H9 (cell line): ENCODE data around the gene LRRC61. TPM values are rescaled to one million over a fixed set of nuclear protein-coding genes. Genes with fewer than 3 reads are reported as not detected.

Source experiments
- DNase-seq: peaks from one replicate; pipeline ENCODE4 v3.0.0-alpha.2; 2017
- H2AFZ ChIP-seq: one replicate; pipeline ENCODE4 v1.6.1; 2013; ENCODE audit warnings: mild to moderate bottlenecking, low read length, control low read depth, moderate library complexity
- H2AK5ac ChIP-seq: 2 replicates; pipeline ENCODE4 v1.6.1; 2013; ENCODE audit warnings: low read length, control low read depth, mixed read lengths; ENCODE audit not compliant: insufficient read length
- H2BK120ac ChIP-seq: one replicate; pipeline ENCODE4 v1.6.1; 2013; ENCODE audit warnings: low read depth, mild to moderate bottlenecking, low read length, control low read depth, inconsistent platforms; ENCODE audit not compliant: poor library complexity, severe bottlenecking
- H2BK12ac ChIP-seq: 2 replicates; pipeline ENCODE4 v1.6.1; 2013; ENCODE audit warnings: low read length, control low read depth, mixed read lengths, low read depth; ENCODE audit not compliant: insufficient read length
- H2BK15ac ChIP-seq: 2 replicates; pipeline ENCODE4 v1.6.1; 2013; ENCODE audit warnings: low read depth, low read length, control low read depth
- H2BK20ac ChIP-seq: one replicate; pipeline ENCODE4 v1.6.1; 2013; ENCODE audit warnings: low read depth, mild to moderate bottlenecking, low read length, control low read depth, inconsistent platforms; ENCODE audit not compliant: poor library complexity, severe bottlenecking
- H2BK5ac ChIP-seq: 2 replicates; pipeline ENCODE4 v1.6.1; 2013; ENCODE audit warnings: low read length, control low read depth, mixed read lengths; ENCODE audit not compliant: insufficient read length
- H3K14ac ChIP-seq: 2 replicates; pipeline ENCODE4 v1.6.1; 2013; ENCODE audit warnings: low read length, control low read depth; ENCODE audit not compliant: insufficient read depth
- H3K18ac ChIP-seq: 2 replicates; pipeline ENCODE4 v1.6.1; 2013; ENCODE audit warnings: low read depth, mild to moderate bottlenecking, mixed read lengths, low read length, control low read depth; ENCODE audit not compliant: insufficient read length
- H3K23ac ChIP-seq: 2 replicates; pipeline ENCODE4 v1.6.1; 2013; ENCODE audit warnings: low read length, control low read depth, mixed read lengths, low read depth; ENCODE audit not compliant: insufficient read length
- H3K23me2 ChIP-seq: 2 replicates; pipeline ENCODE4 v1.6.1; 2013; ENCODE audit warnings: low read depth, mild to moderate bottlenecking, mixed read lengths, low read length, control low read depth; ENCODE audit not compliant: insufficient read length, poor library complexity, severe bottlenecking
- H3K27ac ChIP-seq: 2 replicates; pipeline ENCODE4 v1.5.1; 2013; ENCODE audit warnings: low read length, control low read depth, mixed read lengths, low read depth; ENCODE audit not compliant: insufficient read length
- H3K27me3 ChIP-seq: 2 replicates; pipeline ENCODE4 v1.6.1; 2013; ENCODE audit warnings: low read length, control low read depth, inconsistent platforms; ENCODE audit not compliant: insufficient read depth
- H3K4ac ChIP-seq: 2 replicates; pipeline ENCODE4 v1.6.1; 2013; ENCODE audit warnings: low read depth, mild to moderate bottlenecking, control low read depth, inconsistent platforms, low read length, moderate library complexity
- H3K4me1 ChIP-seq: 2 replicates; pipeline ENCODE4 v1.6.1; 2013; ENCODE audit warnings: low read length, control low read depth, inconsistent platforms; ENCODE audit not compliant: insufficient read depth
- H3K4me2 ChIP-seq: 2 replicates; pipeline ENCODE4 v1.6.1; 2013; ENCODE audit warnings: low read length, control low read depth, mixed read lengths; ENCODE audit not compliant: insufficient read length, insufficient read depth
- H3K56ac ChIP-seq: 2 replicates; pipeline ENCODE4 v1.6.1; 2013; ENCODE audit warnings: low read depth, mild to moderate bottlenecking, mixed read lengths, low read length, control low read depth; ENCODE audit not compliant: insufficient read length
- H3K79me1 ChIP-seq: 2 replicates; pipeline ENCODE4 v1.6.1; 2013; ENCODE audit warnings: low read depth, mild to moderate bottlenecking, moderate library complexity, low read length, control low read depth, inconsistent platforms; ENCODE audit not compliant: insufficient read depth, poor library complexity, severe bottlenecking
- H3K79me2 ChIP-seq: 2 replicates; pipeline ENCODE4 v1.6.1; 2013; ENCODE audit warnings: low read length, control low read depth, inconsistent platforms; ENCODE audit not compliant: insufficient read depth
- H3K9ac ChIP-seq: 2 replicates; pipeline ENCODE4 v1.6.1; 2013; ENCODE audit warnings: low read length, control low read depth, mixed read lengths; ENCODE audit not compliant: insufficient read length; ENCODE audit errors: extremely low read depth
- H3K9me3 ChIP-seq: one replicate; pipeline ENCODE4 v1.6.1; 2013; ENCODE audit warnings: low read depth, low read length, inconsistent platforms; ENCODE audit not compliant: control insufficient read depth
- H3T11ph ChIP-seq: one replicate; pipeline ENCODE4 v1.6.1; 2013; ENCODE audit warnings: mild to moderate bottlenecking, low read length, control low read depth, inconsistent platforms
- H4K20me1 ChIP-seq: one replicate; pipeline ENCODE4 v1.6.1; 2013; ENCODE audit not compliant: control insufficient read depth, insufficient read length, insufficient read depth
- H4K5ac ChIP-seq: 2 replicates; pipeline ENCODE4 v1.6.1; 2013; ENCODE audit warnings: low read depth, mild to moderate bottlenecking, mixed read lengths, low read length, control low read depth; ENCODE audit not compliant: insufficient read length
- H4K8ac ChIP-seq: replicated peaks from 2 replicates; pipeline ENCODE4 v1.6.1; 2013; ENCODE audit warnings: low read length, control low read depth, mixed read lengths, low read depth; ENCODE audit not compliant: insufficient read length
- H4K91ac ChIP-seq: 2 replicates; pipeline ENCODE4 v1.6.1; 2013; ENCODE audit warnings: low read depth, mild to moderate bottlenecking, moderate library complexity, mixed read lengths, low read length, control low read depth; ENCODE audit not compliant: insufficient read length
- H3K27ac Mint-ChIP-seq, 3 experiments: 2 replicates in 2 of 3; 3 replicates in 1 of 3; pipeline ENCODE4 v1.8.0; 2020 to 2021; ENCODE audit warnings: mixed read lengths in 3 of 3, mild to moderate bottlenecking in 1 of 3, moderate library complexity in 1 of 3
- H3K27me3 Mint-ChIP-seq: 2 replicates; pipeline ENCODE4 v1.8.0; 2021; ENCODE audit warnings: low read depth, mild to moderate bottlenecking, moderate library complexity, mixed read lengths
- H3K36me3 Mint-ChIP-seq, 3 experiments: 2 replicates in 2 of 3; 3 replicates in 1 of 3; pipeline ENCODE4 v1.8.0; 2020 to 2021; ENCODE audit warnings: low read depth in 3 of 3, mixed read lengths in 3 of 3; ENCODE audit not compliant: insufficient read depth in 1 of 3
- H3K4me1 Mint-ChIP-seq, 2 experiments: 2 replicates each; pipeline ENCODE4 v1.8.0; 2020; ENCODE audit warnings: mixed read lengths in 2 of 2
- H3K4me3 Mint-ChIP-seq, 2 experiments: 2 replicates in 1 of 2; 3 replicates in 1 of 2; pipeline ENCODE4 v1.8.0; 2020 to 2021; ENCODE audit warnings: mild to moderate bottlenecking in 2 of 2, mixed read lengths in 2 of 2, moderate library complexity in 1 of 2
- H3K9me3 Mint-ChIP-seq, 2 experiments: 2 replicates in 1 of 2; 3 replicates in 1 of 2; pipeline ENCODE4 v1.8.0; 2020; ENCODE audit warnings: mild to moderate bottlenecking in 2 of 2, mixed read lengths in 2 of 2, moderate library complexity in 1 of 2
- CTCF ChIP-seq: fragments of 200-600 bp; sonication (generic); conservative IDR thresholded peaks from 3 replicates; pipeline ENCODE4 v1.8.0; 2021; ENCODE audit warnings: antibody characterized with exemption, mild to moderate bottlenecking
- WGBS: extraction: QIAGEN DNeasy Blood & Tissue Kit; methylation state at CpG from one replicate; pipeline ENCODE4 v1.1.7; 2013; ENCODE audit warnings: missing lambda C conversion rate, low lambda C conversion rate, mixed read lengths; ENCODE audit not compliant: insufficient read length; ENCODE audit errors: extremely low coverage; 5-methylcytosine and 5-hydroxymethylcytosine counted together
- total RNA-seq: library from RNA; stranded (reverse); gene quantifications from 2 replicates; pipeline ENCODE4 v1.2.1, GENCODE V29; 2021

The LRRC61 gene
- total RNA-seq, 1 experiment from 2014 or later: 24.4 TPM

GRCh38 chr7:150343225-150343624, 20.1 kb downstream of the LRRC61 start:
- Histone ChIP-seq H2AK5ac (no peak overlapping the region), H2BK12ac (no peak overlapping the region), H3K79me1 (no peaks in the 10 kb centered on the region), H3K23me2 (peaks cover 16% of the 10 kb centered on the region), H3K27me3 (peaks cover 16% of the 10 kb centered on the region), H3K23ac (no peak overlapping the region), H3K79me2 (no peaks in the 10 kb centered on the region), H3T11ph (no peak overlapping the region), H2BK5ac (no peak overlapping the region), H4K5ac (no peak overlapping the region), H3K56ac (no peak overlapping the region), H3K9ac (no peak overlapping the region), H2AFZ (no peak overlapping the region), H2BK120ac (no peak overlapping the region), H3K18ac (no peak overlapping the region), H3K27ac (no peak overlapping the region), H3K4me2 (no peak overlapping the region), H3K4me1 (no peaks in the 10 kb centered on the region), H4K20me1 (no peaks in the 10 kb centered on the region), H2BK20ac (no peak overlapping the region), H4K8ac (no peak overlapping the region), H3K4ac (no peak overlapping the region), H2BK15ac (no peak overlapping the region), H4K91ac (no peak overlapping the region), H3K14ac (no peak overlapping the region), H3K9me3 (peaks cover 7% of the 10 kb centered on the region)
- Mint-ChIP-seq H3K9me3 (peaks cover 13 to 22% of the 10 kb centered on the region in 2 experiments), H3K4me3 (peak overlapping the region in 1 of 2 experiments; percentile 47; a peak in 1 of 5 replicates), H3K4me1 (peaks cover 34 to 40% of the 10 kb centered on the region in 2 experiments), H3K27ac (no peak overlapping the region; a peak in 1 of 7 replicates), H3K36me3 (peaks cover 9 to 27% (median 22%) of the 10 kb centered on the region in 3 experiments), H3K27me3 (peaks cover 72% of the 10 kb centered on the region)
- no peak for DNase-seq
- TF ChIP-seq CTCF: no peak
- no CpG with 5 or more reads among the region's 2 CpGs for WGBS
